ENCODE measurements around the gene PLA2G6.

The PLA2G6 gene, protein sequence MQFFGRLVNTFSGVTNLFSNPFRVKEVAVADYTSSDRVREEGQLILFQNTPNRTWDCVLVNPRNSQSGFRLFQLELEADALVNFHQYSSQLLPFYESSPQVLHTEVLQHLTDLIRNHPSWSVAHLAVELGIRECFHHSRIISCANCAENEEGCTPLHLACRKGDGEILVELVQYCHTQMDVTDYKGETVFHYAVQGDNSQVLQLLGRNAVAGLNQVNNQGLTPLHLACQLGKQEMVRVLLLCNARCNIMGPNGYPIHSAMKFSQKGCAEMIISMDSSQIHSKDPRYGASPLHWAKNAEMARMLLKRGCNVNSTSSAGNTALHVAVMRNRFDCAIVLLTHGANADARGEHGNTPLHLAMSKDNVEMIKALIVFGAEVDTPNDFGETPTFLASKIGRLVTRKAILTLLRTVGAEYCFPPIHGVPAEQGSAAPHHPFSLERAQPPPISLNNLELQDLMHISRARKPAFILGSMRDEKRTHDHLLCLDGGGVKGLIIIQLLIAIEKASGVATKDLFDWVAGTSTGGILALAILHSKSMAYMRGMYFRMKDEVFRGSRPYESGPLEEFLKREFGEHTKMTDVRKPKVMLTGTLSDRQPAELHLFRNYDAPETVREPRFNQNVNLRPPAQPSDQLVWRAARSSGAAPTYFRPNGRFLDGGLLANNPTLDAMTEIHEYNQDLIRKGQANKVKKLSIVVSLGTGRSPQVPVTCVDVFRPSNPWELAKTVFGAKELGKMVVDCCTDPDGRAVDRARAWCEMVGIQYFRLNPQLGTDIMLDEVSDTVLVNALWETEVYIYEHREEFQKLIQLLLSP

DNA sequence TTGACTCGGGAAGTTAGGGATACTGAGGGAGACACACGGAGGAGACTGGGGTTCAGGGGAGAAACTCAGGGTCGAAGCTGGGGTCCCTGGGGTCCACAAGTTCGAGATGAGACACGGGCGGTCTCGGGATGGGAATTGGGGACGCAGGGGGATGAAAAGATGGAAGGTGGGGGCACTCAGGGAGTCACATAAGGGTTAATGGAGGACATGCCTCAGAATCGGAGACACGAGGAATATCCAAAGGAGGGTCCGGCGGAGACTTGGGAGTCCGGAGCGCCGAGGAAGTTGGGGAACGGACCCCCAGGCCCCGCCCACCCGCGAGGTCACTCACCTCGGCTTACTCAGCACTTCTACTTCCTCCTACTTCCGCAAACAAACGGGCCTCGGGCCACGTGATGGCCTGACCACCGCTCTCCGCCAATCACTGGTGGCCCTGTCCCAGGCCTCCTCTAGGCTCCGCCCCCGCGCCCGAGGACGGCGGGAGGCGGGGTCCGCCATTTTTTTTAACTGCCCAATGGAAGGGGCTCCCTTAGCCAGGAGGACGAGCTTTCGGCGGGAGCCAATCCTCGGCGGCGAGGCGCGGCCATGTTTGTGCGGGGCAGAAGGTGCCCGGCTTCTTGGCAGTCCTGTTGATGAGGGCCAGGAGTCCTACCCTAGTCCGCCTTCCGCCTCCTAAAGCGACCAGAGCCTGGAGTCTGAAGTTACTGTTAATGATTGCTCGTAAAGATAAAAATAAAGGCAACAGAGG is at the start of gene PLA2G6:
Gene PLA2G6 (minus strand): TSS at position 378 of the 748 bp plus-strand sequence. CDS start 12,404 bp downstream, outside the sequence.
- DNase-seq, result peak; percentile 83

DNA sequence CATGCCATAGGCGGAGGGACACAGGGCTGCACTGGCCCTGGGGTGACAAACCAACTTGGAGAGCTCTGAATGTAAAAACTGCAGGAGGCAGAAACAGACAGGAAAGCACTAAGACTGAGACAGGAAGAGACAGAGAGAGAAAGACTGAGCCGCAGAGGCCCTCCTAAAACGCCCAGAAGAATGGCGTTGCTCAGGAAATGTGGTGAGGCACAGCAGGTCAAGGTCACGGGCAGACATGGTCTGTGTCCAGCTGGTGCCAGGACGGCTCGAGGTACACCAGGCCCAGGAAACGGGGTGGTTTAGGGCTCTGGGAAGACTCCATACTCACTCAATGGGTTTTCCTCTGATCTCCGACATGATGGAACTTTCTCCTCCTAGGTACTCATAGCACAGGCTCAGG is 49.3 kb upstream of the PLA2G6 start:
- DNase-seq, result no peak

DNA sequence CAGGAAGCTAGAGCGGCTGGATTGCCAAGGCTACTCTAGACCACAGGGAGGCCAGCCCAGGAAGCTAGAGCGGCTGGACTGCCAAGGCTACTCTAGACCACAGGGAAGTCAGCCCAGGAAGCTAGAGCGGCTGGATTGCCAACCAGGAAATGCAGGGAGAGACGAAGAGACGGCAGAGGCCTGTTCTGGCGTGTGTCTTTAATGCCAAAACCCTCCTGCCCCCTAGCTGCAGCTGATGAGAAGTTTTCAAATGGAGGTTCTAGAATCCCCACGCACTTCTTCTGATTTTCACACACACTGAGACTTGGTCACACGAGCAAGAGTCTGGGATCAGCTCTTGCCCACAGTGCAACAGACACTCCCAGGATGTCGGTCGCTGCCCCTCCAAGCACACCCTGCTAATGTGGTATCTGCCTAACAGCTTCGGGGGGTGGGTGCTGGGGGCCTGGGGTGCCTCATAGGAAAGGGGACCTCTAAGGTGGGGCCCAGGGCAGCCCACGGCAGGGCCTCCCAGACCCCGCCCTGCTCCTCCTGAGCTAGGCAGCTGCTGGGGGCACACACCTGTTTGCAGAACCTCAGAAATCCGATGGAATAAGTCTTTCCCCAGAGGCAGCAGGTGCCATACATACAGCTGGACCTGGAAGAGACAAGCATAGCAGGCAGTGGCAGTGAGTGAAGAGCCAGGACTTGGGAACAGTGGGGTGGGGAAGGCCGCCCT is 48.6 kb upstream of the PLA2G6 start:
- DNase-seq, result no peak

DNA sequence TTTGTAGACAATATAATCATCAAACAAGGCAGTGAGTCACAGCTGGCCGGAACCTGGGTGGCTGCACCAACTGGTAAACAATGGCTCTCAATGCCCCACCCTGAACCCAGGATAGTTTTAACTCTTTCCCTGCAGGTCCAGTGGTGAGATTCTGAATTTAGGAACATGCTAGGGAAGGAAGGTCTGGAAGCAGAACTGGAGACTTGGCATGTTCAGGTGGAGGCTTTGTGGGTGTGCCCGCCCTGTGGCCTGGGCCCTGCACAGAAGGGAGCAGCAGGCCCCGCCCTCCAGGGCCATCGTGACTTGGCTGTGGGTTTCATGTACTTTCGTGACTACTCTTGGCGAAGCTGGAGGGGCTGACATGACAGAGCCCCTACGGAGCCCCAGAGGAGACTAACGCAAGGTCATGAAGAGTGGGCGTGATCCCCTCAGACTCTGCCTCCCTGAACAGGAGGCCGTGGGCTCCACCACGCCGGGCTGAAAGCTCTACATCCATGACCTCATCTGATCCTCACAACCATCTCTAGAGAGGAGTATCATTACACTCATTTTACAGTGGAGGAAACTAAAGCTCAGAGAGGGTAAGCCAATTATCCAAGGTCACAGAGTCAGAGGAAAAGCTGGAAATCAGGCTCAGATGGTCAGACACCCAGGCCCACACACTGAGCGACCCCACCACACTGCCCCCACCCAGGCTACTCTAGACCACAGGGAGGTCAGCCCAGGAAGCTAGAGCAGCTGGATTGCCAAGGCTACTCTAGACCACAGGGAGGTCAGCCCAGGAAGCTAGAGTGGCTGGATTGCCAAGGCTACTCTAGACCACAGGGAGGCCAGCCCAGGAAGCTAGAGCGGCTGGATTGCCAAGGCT is 47.5 kb upstream of the PLA2G6 start:
- no peak for DNase-seq

DNA sequence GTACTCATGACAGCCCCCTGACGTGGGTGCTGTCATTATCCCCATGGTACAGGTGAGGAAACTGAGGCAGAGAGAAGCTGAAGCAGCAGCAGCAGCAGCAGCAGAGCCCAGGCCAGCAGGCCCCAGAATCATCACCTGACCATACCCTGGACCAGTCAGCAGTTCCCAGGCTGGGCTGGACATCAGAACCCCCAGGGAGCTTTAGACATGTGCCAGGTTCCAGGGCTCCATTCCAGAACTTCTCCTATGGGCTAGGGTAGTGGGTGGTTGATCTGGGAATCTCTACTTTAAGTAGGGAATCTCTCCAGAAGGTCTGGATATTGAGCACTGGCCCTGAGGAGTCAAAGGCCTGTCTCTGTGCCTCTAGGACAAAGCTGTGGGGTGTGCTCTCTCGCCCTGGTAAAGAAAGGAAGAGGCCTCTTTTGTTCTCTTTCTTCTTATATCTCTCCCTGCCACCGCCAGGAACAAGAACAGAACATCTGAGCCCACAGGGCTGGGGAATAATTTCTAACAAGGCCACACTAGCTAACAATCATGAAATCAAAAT is 46.8 kb upstream of the PLA2G6 start:
- no peak for DNase-seq

DNA sequence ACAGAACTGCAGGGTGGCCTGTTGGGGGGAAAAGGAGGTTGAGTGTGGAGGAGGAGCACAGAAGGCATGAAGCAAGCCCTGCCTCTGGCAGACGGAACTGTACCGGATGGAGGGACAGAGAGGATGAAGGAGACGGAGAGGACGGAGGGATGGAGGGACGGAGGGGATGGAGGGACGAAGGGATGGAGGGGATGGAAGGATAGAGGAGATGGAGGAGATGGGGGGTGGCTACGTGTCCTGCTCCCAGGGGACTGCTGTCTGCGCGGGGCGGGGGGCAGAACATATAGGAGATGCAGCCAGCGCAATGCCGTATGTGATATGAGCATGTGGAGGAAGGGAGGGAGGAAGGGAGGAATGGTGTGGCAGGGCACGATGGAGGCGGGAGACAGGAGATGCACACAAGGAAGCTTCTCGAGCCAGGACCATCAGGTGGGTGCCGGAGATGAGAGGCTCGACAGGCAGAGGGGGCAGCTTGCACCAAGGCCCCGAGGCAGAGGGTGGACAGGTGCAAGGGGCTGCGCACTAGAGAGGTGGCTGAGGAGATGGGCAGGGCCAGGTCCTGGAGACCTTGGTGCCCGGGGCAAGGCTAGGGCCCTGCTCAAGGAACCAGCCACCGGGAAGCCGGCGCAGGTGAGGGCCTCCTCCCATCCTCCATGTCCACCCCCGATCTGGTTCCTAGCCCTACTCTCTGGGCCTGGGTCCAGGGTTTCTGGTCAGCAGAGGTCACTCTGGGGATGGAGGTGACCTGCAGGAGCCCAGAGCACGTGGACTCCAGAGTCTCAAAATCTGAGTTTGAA is 45.4 kb upstream of the PLA2G6 start:
- no peak for DNase-seq

DNA sequence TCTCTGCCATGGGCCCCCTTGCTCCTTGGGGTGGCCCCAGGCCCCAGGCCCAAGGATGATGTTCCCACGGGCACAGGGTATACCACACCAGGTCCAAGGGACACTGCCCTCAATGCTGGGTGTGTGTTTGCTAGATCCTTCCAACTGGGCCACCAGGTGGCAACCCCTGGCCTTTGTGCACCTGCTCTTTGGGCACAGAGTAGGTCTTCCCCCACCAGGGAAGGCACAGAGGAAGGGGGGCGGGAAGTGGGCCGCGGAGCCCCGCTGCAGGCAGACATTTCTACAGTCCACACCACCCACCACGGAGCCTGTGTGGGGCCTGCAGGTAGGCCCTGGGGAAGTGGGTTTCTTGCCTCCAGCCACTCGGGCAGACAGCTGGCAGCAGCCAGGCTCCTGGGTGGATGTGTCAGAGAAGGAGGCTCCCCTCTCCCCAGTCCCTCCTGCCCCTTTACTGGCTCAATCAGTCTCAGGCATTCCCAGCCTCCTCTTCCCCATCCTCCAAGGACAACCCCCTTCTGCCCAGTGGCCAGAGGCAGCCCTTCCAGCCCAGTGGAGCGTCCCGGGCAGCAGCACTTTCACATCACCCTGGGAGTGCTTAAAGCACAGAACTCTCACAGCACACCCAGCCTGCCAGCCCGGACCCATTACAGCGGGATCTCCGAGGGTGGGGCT is 41.8 kb upstream of the PLA2G6 start:
- DNase-seq, result no peak

DNA sequence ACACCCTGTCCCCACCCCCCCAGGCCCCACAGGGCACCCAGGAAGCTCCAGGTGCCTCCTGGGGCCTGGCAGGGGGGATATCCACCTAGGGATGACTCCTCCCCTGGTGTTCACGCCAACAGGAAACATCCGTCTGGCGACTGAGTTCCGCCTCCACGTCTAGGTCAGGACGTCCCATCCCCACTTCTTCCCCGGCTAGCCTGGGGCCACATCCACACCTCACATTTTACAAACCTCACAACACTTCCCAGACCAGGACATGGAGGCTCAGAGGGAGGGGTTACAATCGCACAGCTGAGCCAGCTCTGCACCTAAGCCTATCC is 41.1 kb upstream of the PLA2G6 start:
- DNase-seq, result no peak

DNA sequence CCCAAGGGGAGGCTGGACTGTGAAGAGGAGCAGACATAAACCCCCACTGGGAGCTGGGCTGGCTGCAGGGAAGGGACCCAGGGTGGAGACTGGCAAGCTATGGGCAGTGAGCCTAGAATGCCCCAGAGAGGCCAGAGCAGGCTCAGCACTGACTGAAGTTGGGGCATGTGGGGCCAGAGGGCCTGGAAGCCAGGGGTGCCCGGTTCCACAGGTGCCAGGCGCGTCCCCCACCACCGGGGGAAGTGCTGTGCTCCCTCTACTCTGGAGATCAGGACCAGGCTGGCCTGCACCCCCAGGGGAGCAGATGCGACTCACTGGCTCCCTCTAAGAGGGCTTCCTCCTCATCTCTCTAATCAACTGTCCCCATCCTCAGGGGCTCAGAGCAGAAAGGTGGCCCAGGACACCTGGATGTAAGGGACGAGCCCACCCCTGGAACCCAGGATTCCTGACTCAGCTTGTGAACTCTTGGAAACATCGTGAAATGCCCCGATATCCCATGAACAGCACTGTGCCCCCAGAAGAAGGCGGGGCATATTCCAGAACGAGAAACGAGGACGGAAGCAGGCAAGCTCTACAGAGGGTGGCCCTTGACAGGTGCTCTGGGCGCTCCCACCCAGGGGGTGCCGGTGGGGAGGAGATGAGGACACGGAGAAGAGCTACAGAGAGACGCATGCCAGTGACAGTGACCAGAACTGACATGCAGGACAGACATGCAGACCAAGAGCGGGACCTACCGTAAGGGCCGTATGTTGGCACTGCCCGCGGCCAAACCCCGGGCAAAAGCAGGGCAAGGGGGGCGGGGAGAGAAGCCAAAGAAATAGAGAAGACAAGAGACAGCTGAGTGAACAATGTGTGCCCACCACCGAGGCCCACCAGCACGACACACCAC is 40.5 kb upstream of the PLA2G6 start:
- DNase-seq, result no peak

DNA sequence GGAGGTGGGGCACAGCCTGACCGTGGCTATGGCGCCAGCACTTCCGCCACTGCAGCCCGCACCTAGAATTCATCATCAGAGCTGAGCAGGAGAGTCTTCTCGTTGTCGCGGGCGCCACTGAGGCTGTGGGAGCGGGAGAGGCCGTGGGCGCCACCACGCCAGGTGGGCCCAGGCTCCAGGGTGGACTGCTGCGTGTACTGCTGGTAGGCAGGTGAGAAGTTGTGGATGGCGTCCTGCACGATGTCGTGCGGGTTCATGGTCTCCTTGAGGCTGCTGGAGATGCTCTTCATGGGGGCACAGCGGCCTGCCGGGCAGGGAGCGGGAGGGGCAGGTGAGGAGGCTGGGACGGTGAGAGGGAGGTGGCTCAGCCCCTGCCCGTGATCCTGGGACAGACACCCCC is 39.8 kb upstream of the PLA2G6 start:
- no peak for DNase-seq

DNA sequence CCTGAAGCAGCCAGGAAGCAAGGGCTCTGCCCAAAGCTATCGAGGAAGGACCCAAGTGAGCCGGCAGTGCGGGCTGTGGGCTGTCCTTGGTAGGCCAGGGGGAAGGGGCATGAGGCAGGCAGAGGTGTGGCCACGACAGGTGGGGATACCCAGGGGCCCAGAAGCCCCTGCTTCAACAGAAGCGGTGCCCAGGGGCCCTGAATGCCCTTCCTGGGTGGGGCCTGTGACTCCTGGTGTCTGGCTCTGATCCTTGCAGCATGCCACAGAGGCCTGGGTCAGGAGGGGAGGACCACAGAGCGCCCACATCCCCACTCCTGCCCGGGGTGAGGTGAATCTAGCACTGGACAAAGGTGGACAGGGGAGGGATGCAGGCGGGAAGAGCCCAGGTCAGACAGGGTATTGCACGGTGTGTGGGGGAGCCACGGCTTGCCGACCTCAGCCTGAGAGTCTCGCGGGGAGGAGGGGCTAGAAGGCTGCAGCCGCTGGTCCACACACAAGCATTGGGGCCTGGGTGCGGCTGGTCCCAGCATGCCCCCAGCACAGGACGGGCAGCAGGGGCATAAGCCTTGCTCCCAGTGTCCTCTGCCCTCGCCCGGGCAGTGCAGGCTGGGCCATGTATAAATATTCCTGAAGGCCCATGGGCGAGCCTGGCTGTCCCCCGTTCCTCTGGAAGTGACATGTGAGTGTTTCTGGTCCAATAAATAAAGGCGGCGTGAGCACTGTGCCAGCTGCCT is 39.2 kb upstream of the PLA2G6 start:
- no peak for DNase-seq

DNA sequence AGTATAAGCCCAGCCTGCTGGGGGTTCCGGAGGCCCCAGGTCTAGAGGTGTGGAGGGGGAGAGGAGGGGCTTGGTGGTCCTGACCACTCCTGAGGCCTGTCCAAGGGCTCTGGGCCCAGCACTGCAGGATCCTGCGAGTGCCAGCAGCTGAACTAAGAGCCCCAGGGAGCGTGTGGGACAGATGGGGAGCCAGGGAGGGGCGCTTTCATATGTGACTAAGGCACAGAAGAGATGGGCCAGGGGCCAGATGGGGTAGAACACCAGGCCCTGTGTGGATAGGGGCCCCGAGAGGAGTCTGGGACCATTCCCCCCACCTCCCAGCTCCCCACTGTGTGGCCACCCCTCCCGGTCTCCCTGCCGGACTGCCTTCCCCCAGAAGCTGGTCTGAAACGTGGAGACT is 38.5 kb upstream of the PLA2G6 start:
- DNase-seq, result no peak

DNA sequence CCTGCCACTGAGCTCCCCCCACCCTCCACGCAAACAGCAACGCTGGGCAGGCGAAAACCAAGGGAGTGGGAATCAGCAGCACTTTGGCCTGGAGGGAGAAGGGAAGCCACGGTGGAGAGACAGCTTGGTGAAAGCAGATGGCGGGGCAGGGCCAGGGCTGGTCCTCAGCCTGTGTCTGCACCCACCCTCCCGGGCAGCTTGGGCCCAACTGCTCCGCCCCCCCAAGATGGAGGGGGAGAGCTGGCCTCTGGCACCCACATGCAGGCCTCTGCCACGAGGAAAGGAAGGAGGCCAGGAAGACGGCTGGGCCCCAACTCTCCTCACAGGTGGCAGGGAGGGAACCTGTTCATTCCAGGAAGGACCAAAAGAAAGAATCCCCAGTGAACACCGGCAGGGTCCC is 38.0 kb upstream of the PLA2G6 start:
- DNase-seq, result no peak

DNA sequence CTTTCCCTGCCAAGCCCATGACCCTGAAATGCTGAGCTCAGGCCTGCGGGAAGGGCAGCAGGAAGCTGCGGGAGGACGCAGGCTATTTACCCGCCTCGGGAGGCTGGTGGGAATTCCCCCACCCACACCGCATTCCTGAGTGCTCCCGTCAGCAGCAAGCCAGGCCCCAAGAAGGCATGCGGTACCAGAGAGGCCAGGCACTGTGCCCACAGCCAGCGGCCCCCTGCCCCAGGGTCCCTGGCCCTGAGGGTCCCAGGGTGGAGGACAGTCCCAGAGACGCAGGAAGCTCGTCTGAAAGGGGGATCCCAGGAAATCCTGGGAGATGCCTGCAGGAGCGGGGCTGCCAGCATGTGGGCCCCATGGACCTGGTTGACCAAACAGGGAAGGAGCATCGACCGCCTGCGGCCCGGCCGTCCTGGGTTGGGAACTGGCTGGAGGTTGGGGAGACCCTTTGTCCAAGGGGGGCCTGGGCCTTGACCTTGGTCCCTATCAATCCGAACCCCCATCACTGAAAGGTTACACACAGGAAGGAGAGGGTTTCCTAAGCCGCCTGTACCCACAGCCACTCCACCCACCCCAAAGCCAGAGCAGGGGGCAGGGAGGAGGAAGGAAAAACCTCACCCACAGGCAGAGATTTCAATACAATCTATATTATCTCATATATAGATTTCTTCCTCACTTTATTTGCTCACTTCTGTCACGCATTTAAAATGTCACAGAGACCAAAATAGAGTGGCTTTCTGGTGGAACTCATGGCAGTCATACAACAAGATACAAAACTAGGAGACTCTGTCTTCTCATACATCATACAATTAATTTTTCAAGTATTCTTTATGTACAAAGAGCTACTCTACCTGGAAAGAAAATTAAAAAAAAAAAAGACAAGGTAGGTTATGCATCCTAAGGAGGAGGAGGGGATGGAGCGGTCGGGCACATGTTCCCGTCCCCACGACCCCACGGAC is 37.3 kb upstream of the PLA2G6 start:
- no peak for DNase-seq

DNA sequence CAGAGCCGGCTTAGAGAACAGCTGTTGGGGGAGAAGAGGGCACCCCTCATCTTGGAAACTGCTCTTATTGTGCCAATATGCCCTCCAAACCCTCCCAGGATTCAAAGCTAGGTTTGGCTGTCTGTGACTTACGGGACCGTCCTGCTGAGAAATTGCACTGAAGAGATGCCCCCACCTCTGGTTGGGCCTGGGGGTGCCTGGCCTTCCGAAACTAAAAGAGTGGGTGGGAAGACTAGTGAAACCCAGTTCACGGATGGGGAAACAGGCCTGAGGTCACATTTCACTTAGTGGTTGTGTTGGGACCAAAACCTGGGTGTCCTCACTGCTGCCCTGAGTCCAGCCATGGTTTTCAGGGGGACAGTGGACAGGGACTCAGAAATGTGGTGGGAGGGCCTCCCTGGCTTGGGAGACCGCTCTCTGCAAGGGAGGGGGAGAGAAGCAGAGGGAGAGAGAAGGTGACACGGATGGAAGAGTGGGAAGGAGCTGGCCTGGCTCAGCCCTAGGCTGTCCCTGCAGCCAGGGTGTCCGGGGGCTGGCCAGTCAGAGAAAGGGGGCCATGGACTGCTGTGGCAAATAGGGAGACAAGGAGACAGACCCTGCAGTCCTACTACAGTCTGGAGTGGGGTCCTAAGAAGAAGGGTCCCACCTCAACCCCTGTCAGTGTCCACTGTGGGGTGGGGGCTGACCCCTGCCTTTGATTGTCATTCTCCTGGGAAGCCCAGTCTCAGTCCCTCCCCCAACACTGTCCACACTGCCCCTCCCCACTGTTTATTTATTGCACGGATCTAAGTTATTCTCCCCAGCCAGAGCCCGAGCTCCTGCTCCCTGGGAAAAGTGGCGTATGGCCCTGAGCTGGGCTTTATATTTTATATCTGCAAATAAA is 33.8 kb upstream of the PLA2G6 start:
- no peak for DNase-seq

All from SIG-M5 (cell line).